T-helper 17 cell (primary cell): ENCODE data around the gene UBE2L3. TPM values are rescaled to one million over a fixed set of nuclear protein-coding genes. Genes with fewer than 3 reads are reported as not detected.

Experiments used
- ATAC-seq: fragments of 150-1000 bp; cut with Tn5 transposase; 2 replicates; pipeline ENCODE4 v1.10.0; 2021; ENCODE audit warnings: mild to moderate bottlenecking, moderate library complexity
- DNase-seq, 3 donors: peaks; one replicate each; pipeline versions ENCODE4 v3.0.0 to v3.0.0-alpha.2; 2020 to 2021
- H3K9me3 ChIP-seq: one replicate; pipeline ENCODE4 v1.7.0; 2013; ENCODE audit warnings: low read length, mild to moderate bottlenecking; ENCODE audit not compliant: control insufficient read depth, poor library complexity, severe bottlenecking
- H3K27ac Mint-ChIP-seq: one replicate; pipeline ENCODE4 v1.8.0; 2022; ENCODE audit warnings: mild to moderate bottlenecking, moderate library complexity, mixed read lengths
- H3K27me3 Mint-ChIP-seq: one replicate; pipeline ENCODE4 v1.8.0; 2022; ENCODE audit warnings: mixed read lengths
- H3K36me3 Mint-ChIP-seq: one replicate; pipeline ENCODE4 v1.8.0; 2022; ENCODE audit warnings: low read depth, mixed read lengths
- H3K4me1 Mint-ChIP-seq: one replicate; pipeline ENCODE4 v1.8.0; 2022; ENCODE audit warnings: mild to moderate bottlenecking, mixed read lengths
- H3K4me3 Mint-ChIP-seq: one replicate; pipeline ENCODE4 v1.8.0; 2022; ENCODE audit warnings: mild to moderate bottlenecking, moderate library complexity, mixed read lengths
- total RNA-seq, 4 donors: library from RNA in 2 of 4; stranded (reverse) in 2 of 4; gene quantifications; one replicate each; pipeline ENCODE4 v1.2.3 and lab custom pipeline; 2022 to 2026

UBE2L3 gene
- total RNA-seq, 2 donors from 2014 or later: 25.7 to 30.4 TPM

- no peak overlapping the region for H3K4me3 Mint-ChIP-seq
- H3K36me3 Mint-ChIP-seq: no peaks in the 10 kb centered on the region
- no peak for ATAC-seq
Measured at GRCh38 chr22:21622011-21622918, 54.8 kb downstream of the UBE2L3 start.

GRCh38 chr22:21622919-21623647 lies 55.6 kb downstream of the UBE2L3 start:
- H3K9me3 ChIP-seq: no peaks in the 10 kb centered on the region
- Mint-ChIP-seq H3K36me3 (no peaks in the 10 kb centered on the region), H3K4me1 (peaks cover 22% of the 10 kb centered on the region), H3K27me3 (no peaks in the 10 kb centered on the region), H3K27ac (peak overlapping the region; percentile 94), H3K4me3 (no peak overlapping the region)
- no peak for ATAC-seq
- DNase-seq: no peak

More at GRCh38 chr22:21622011-21622918, 54.8 kb downstream of the UBE2L3 start:
- Mint-ChIP-seq H3K4me1 (peaks cover 20% of the 10 kb centered on the region), H3K27ac (no peak overlapping the region), H3K27me3 (no peaks in the 10 kb centered on the region)
- DNase-seq: no peak
- no peaks in the 10 kb centered on the region for H3K9me3 ChIP-seq

- H3K4me1 Mint-ChIP-seq: peaks cover 25% of the 10 kb centered on the region
- DNase-seq (no peak), ATAC-seq (no peak)
- H3K4me3 Mint-ChIP-seq: no peak overlapping the region
- peak overlapping the region; percentile 94 for H3K27ac Mint-ChIP-seq
- no peaks in the 10 kb centered on the region for H3K9me3 ChIP-seq
- no peaks in the 10 kb centered on the region for H3K36me3 Mint-ChIP-seq
- H3K27me3 Mint-ChIP-seq: no peaks in the 10 kb centered on the region
Measured at GRCh38 chr22:21623648-21623970, 56.1 kb downstream of the UBE2L3 start.

- peak overlapping the region; percentile 25 for H3K4me3 Mint-ChIP-seq
- no peaks in the 10 kb centered on the region for H3K27me3 Mint-ChIP-seq
- peak in 2 of 3 donors; percentile 25 to 41 for DNase-seq
- H3K9me3 ChIP-seq: no peaks in the 10 kb centered on the region
- peak overlapping the region; percentile 94 for H3K27ac Mint-ChIP-seq
- H3K36me3 Mint-ChIP-seq: peaks cover 2% of the 10 kb centered on the region
- peak; percentile 24 for ATAC-seq
- peaks cover 25% of the 10 kb centered on the region for H3K4me1 Mint-ChIP-seq
Measured at GRCh38 chr22:21624120-21624879, 56.8 kb downstream of the UBE2L3 start.

- Mint-ChIP-seq H3K36me3 (peaks cover 2% of the 10 kb centered on the region), H3K4me3 (peak overlapping the region; percentile 47), H3K4me1 (peaks cover 25% of the 10 kb centered on the region), H3K27me3 (no peaks in the 10 kb centered on the region), H3K27ac (peak overlapping the region; percentile 94)
- H3K9me3 ChIP-seq: no peaks in the 10 kb centered on the region
- ATAC-seq: no peak
- no peak for DNase-seq
Measured at GRCh38 chr22:21624880-21625791, 57.6 kb downstream of the UBE2L3 start.

GRCh38 chr22:21626073-21626734 lies 58.7 kb downstream of the UBE2L3 start:
- Mint-ChIP-seq H3K4me1 (peaks cover 25% of the 10 kb centered on the region), H3K27me3 (no peaks in the 10 kb centered on the region), H3K36me3 (peaks cover 2% of the 10 kb centered on the region), H3K4me3 (no peak overlapping the region), H3K27ac (peak overlapping the region; percentile 94)
- DNase-seq (no peak), ATAC-seq (no peak)
- no peaks in the 10 kb centered on the region for H3K9me3 ChIP-seq

GRCh38 chr22:21626735-21627469 lies 59.4 kb downstream of the UBE2L3 start:
- ATAC-seq (no peak), DNase-seq (no peak)
- Mint-ChIP-seq H3K27me3 (no peaks in the 10 kb centered on the region), H3K4me1 (peaks cover 25% of the 10 kb centered on the region), H3K4me3 (peak overlapping the region; percentile 45), H3K36me3 (peaks cover 2% of the 10 kb centered on the region), H3K27ac (peak overlapping the region; percentile 74)
- no peaks in the 10 kb centered on the region for H3K9me3 ChIP-seq

- H3K9me3 ChIP-seq: no peaks in the 10 kb centered on the region
- ATAC-seq (peak; percentile 2), DNase-seq (no peak)
- peak overlapping the region; percentile 92 for H3K4me3 Mint-ChIP-seq
- H3K36me3 Mint-ChIP-seq: peaks cover 2% of the 10 kb centered on the region
- no peaks in the 10 kb centered on the region for H3K27me3 Mint-ChIP-seq
- H3K4me1 Mint-ChIP-seq: peaks cover 30% of the 10 kb centered on the region
- peak overlapping the region; percentile 74 for H3K27ac Mint-ChIP-seq
Measured at GRCh38 chr22:21628386-21629254, 61.1 kb downstream of the UBE2L3 start.

GRCh38 chr22:21629255-21630149 lies 62.0 kb downstream of the UBE2L3 start, which contains the start of gene YDJC:
Gene YDJC, minus strand, starts transcription at chr22:21630022. Its CDS starts 8 bp downstream, at chr22:21630014.
- peaks cover 26% of the 10 kb centered on the region for H3K4me1 Mint-ChIP-seq

GRCh38 chr22:21631025-21631424 lies 63.5 kb downstream of the UBE2L3 start:
- peak overlapping the region; percentile 24 for H3K27ac Mint-ChIP-seq
- peaks cover 20% of the 10 kb centered on the region for H3K4me1 Mint-ChIP-seq
- ATAC-seq (no peak), DNase-seq (no peak)
- H3K9me3 ChIP-seq: no peaks in the 10 kb centered on the region
- no peaks in the 10 kb centered on the region for H3K27me3 Mint-ChIP-seq
- H3K36me3 Mint-ChIP-seq: peaks cover 2% of the 10 kb centered on the region
- peak overlapping the region; percentile 39 for H3K4me3 Mint-ChIP-seq

More at GRCh38 chr22:21629255-21630149, 62.0 kb downstream of the UBE2L3 start, which contains the start of gene YDJC:
- Mint-ChIP-seq H3K27ac (peak within 1 kb of the TSS; percentile 63), H3K4me3 (peak within 1 kb of the TSS; percentile 92), H3K36me3 (peaks cover 2% of the 10 kb centered on the region), H3K27me3 (no peaks in the 10 kb centered on the region)
- peak; percentile 84 for ATAC-seq
- DNase-seq: peak; percentile 92 to 98 (median 95)
- H3K9me3 ChIP-seq: no peaks in the 10 kb centered on the region
